ENCODE measurements around the gene RBM22. TPM values are rescaled to one million over a fixed set of nuclear protein-coding genes. Genes with fewer than 3 reads are reported as not detected.

RBM22 gene
- total and polyA plus RNA-seq, 2 of the 8 experiments (the other 6 are each of a cell fraction or from before 2014, with no cell fraction given): 20.8 to 33.9 TPM

- no peak within 1 kb of the TSS for H2BK12ac ChIP-seq (ENCODE audit: low read depth, low read length)
- no peaks in the 10 kb centered on the region; a peak in 1 of 7 replicates for H3K27me3 ChIP-seq (replicated peaks in 1 of 4; ENCODE audit: control insufficient read depth in 3 of 4, extremely low read depth in 1 of 4, insufficient read depth in 3 of 4, low read length in 3 of 4)
- no peaks in the 10 kb centered on the region for H3K79me2 ChIP-seq (ENCODE audit: control insufficient read depth in 1 of 2, insufficient read depth in 2 of 2, low read length in 2 of 2)
- 77% methylated on average over 7 of the region's 7 CpGs; no CpG with 5 or more reads in 1 of the 2 experiments for WGBS, 2 experiments (ENCODE audit: extremely low coverage in 1 of 2, insufficient coverage in 1 of 2, insufficient read length in 1 of 2, insufficient replicate concordance in 2 of 2, low coverage in 1 of 2, low lambda C conversion rate in 2 of 2, missing lambda C conversion rate in 1 of 2)
- H3K23ac ChIP-seq (ENCODE audit: insufficient read length): no peak within 1 kb of the TSS
- H3K23me2 ChIP-seq (ENCODE audit: low read depth, low read length): peaks cover 2% of the 10 kb centered on the region; the same call in 1 of the 2 replicates
- H2AFZ ChIP-seq (ENCODE audit: low read length): peak within 1 kb of the TSS; percentile 36
- CTCF ChIA-PET (ENCODE audit: partially characterized antibody): interaction anchor here (0.6 to 20.1 kb wide), 12 partner anchors 10 to 211 kb away, joined by 3 to 303 read pairs (median 4); partner anchors contain the start of gene SYNPO
- no peak within 1 kb of the TSS for H3K18ac ChIP-seq (ENCODE audit: extremely low read depth, low read length)
- H3K4ac ChIP-seq (replicated peaks; ENCODE audit: insufficient read length, low read depth, low read length): no peak within 1 kb of the TSS
- no peak within 1 kb of the TSS for H3K27ac ChIP-seq (ENCODE audit: low read depth, low read length)
- no peaks in the 10 kb centered on the region for H3K9me3 ChIP-seq (ENCODE audit: insufficient read depth in 2 of 2, low read depth in 1 of 2, low read length in 1 of 2)
- no peak within 1 kb of the TSS for H2BK20ac ChIP-seq (ENCODE audit: low read length)
- no peak within 1 kb of the TSS for H2BK120ac ChIP-seq (replicated peaks; ENCODE audit: low read depth, low read length)
- H4K5ac ChIP-seq (ENCODE audit: insufficient read length, low read depth, low read length): no peak within 1 kb of the TSS
- H3K14ac ChIP-seq (ENCODE audit: insufficient read length): no peak within 1 kb of the TSS
- no peak within 1 kb of the TSS for H2BK5ac ChIP-seq (ENCODE audit: low read depth, low read length)
- H3K56ac ChIP-seq (replicated peaks; ENCODE audit: insufficient read length, low read depth, low read length): no peak within 1 kb of the TSS
- DNase-seq (ENCODE audit: low read depth in 1 of 2, low spot score in 2 of 2) (no peak), FAIRE-seq (no peak)
- H4K91ac ChIP-seq (replicated peaks; ENCODE audit: insufficient read length, low read length): no peak within 1 kb of the TSS
- no peaks in the 10 kb centered on the region for H3K79me1 ChIP-seq (ENCODE audit: low read depth, low read length)
- peaks cover 0 to 2% of the 10 kb centered on the region in 2 experiments for H4K20me1 ChIP-seq (replicated peaks in 1 of 2; ENCODE audit: control insufficient read depth in 1 of 2, insufficient read depth in 2 of 2, low read length in 2 of 2)
- no peak within 1 kb of the TSS for H2AK5ac ChIP-seq (ENCODE audit: low read depth, low read length)
- H3K9ac ChIP-seq (replicated peaks in 1 of 4; ENCODE audit: extremely low read depth in 1 of 4, low read depth in 3 of 4, low read length in 3 of 4): no peak within 1 kb of the TSS
- POLR2A ChIA-PET (ENCODE audit: partially characterized antibody): interaction anchor here (0.9 to 8.2 kb wide), 9 partner anchors 9 to 211 kb away, joined by 3 to 70 read pairs (median 4); partner anchors contain the start of genes RBM22 and RPS14
- H3K4me1 ChIP-seq (replicated peaks in 1 of 4; ENCODE audit: control insufficient read depth in 3 of 4, insufficient read depth in 4 of 4, low read length in 3 of 4): peaks cover 0 to 11% (median 2%) of the 10 kb centered on the region in 4 experiments; a peak in 4 of 7 replicates
- H3K36me3 ChIP-seq (ENCODE audit: control insufficient read depth in 2 of 4, insufficient read depth in 4 of 4, low read length in 3 of 4): no peaks in the 10 kb centered on the region
- H4K8ac ChIP-seq (ENCODE audit: extremely low read depth, insufficient read depth, low read length): no peak within 1 kb of the TSS; the same call in 1 of the 2 replicates
- no peak within 1 kb of the TSS for H3K4me3 ChIP-seq (ENCODE audit: extremely low read depth in 1 of 4, insufficient read depth in 2 of 4, low read depth in 3 of 4, low read length in 4 of 4)
- peak within 1 kb of the TSS; percentile 14 to 15; a peak in 1 of 4 replicates for H3K4me2 ChIP-seq (ENCODE audit: insufficient read depth in 1 of 2, low read depth in 2 of 2, low read length in 2 of 2)
- H2BK15ac ChIP-seq (ENCODE audit: low read length): no peak within 1 kb of the TSS; the same call in 1 of the 2 replicates
- no peak for TF ChIP-seq CHD1 (IDR thresholded peaks at IDR 0.05; ENCODE audit: low read depth, low read length)
- no peak for TF ChIP-seq TEAD4 (IDR thresholded peaks at IDR 0.05; ENCODE audit: low read depth, low read length)
- TF ChIP-seq RFX5 (IDR thresholded peaks at IDR 0.05; ENCODE audit: borderline replicate concordance, low read depth, low read length): no peak
- TF ChIP-seq CBX8 (IDR thresholded peaks at IDR 0.05; ENCODE audit: borderline replicate concordance, low read depth, low read length): no peak
- no peak for TF ChIP-seq SUZ12 (IDR thresholded peaks at IDR 0.05; ENCODE audit: low read length)
These were observed 39.8 kb downstream of the RBM22 start, which contains the start of gene MYOZ3 for GRCh38 chr5:150661086-150661485. TSS of gene MYOZ3 (plus strand) at chr5:150661251. CDS start at chr5:150662942, 1,691 bp downstream.

Data from H1 (cell line).